NCI-H2171 treated with DMSO at 0.1 percent for 48 hours (cell line): ENCODE data around the gene LTV1.
"Not testable (repeated sequence)": the region's sequence is repeated elsewhere in the genome, so short reads cannot be mapped to it uniquely, and the experiment has no call there.

Experiments used
- DNase-seq: peaks from one replicate; lab custom pipeline; 2025; lab: John Stamatoyannopoulos, UW

The LTV1 gene

GRCh38 chr6:143842902-143843676 lies at the start of gene LTV1:
LTV1 (plus strand) TSS chr6:143843338; CDS start chr6:143843478, 140 bp downstream.
- DNase-seq, result peak; percentile 96

GRCh38 chr6:143796551-143796950 lies 46.6 kb upstream of the LTV1 start:
- DNase-seq, result not testable (repeated sequence)

GRCh38 chr6:143798487-143798886 lies 44.7 kb upstream of the LTV1 start:
- DNase-seq, result not testable (repeated sequence)

- DNase-seq, result no peak
Observed at GRCh38 chr6:143802833-143803565, 40.1 kb upstream of the LTV1 start.

GRCh38 chr6:143803769-143804568 lies 39.2 kb upstream of the LTV1 start:
- no peak for DNase-seq

GRCh38 chr6:143804835-143805239 lies 38.3 kb upstream of the LTV1 start:
- no peak for DNase-seq

GRCh38 chr6:143806282-143807102 lies 36.6 kb upstream of the LTV1 start:
- no peak for DNase-seq

GRCh38 chr6:143807103-143807772 lies 35.9 kb upstream of the LTV1 start:
- no peak for DNase-seq

- DNase-seq, result no peak
Observed at GRCh38 chr6:143810745-143811144, 32.4 kb upstream of the LTV1 start.

GRCh38 chr6:143811501-143812157 lies 31.5 kb upstream of the LTV1 start:
- DNase-seq, result no peak

GRCh38 chr6:143817621-143818020 lies 25.5 kb upstream of the LTV1 start:
- no peak for DNase-seq

GRCh38 chr6:143821359-143821758 lies 21.8 kb upstream of the LTV1 start:
- no peak for DNase-seq

- no peak for DNase-seq
Observed at GRCh38 chr6:143822584-143823024, 20.5 kb upstream of the LTV1 start.

- DNase-seq, result no peak
Observed at GRCh38 chr6:143823548-143823947, 19.6 kb upstream of the LTV1 start.

GRCh38 chr6:143828572-143828971 lies 14.6 kb upstream of the LTV1 start:
- DNase-seq, result no peak

GRCh38 chr6:143836150-143836549 lies 7.0 kb upstream of the LTV1 start:
- DNase-seq, result no peak

GRCh38 chr6:143838395-143838794 lies 4.7 kb upstream of the LTV1 start:
- no peak for DNase-seq

GRCh38 chr6:143839196-143839595 lies 3.9 kb upstream of the LTV1 start:
- DNase-seq, result no peak

- no peak for DNase-seq
Observed at GRCh38 chr6:143840595-143841265, 2.4 kb upstream of the LTV1 start.

GRCh38 chr6:143842461-143842901 lies 657 bp upstream of the LTV1 start:
- no peak for DNase-seq
